Activated gamma-delta T cell treated with Interleukin-2 at 50 U/mL for 16 hours (primary cell): ENCODE measurements around the gene FER.
"Not testable (repeated sequence)": the region's sequence is repeated elsewhere in the genome, so short reads cannot be mapped to it uniquely, and the experiment has no call there.

Source experiments
- DNase-seq: peaks from one replicate; pipeline ENCODE4 v3.0.0-alpha.2; 2020

FER gene

GRCh38 chr5:109141222-109142200 lies 393.8 kb downstream of the FER start:
- no peak for DNase-seq

GRCh38 chr5:109143031-109143430 lies 395.3 kb downstream of the FER start:
- DNase-seq, result no peak

GRCh38 chr5:109145139-109145538 lies 397.4 kb downstream of the FER start:
- no peak for DNase-seq

- no peak for DNase-seq
Measured at GRCh38 chr5:109146591-109146990, 398.9 kb downstream of the FER start.

GRCh38 chr5:109152565-109152964 lies 404.9 kb downstream of the FER start:
- DNase-seq, result no peak

GRCh38 chr5:109155625-109156024 lies 407.9 kb downstream of the FER start:
- no peak for DNase-seq

- DNase-seq, result no peak
Measured at GRCh38 chr5:109156885-109157284, 409.2 kb downstream of the FER start.

- DNase-seq, result no peak
Measured at GRCh38 chr5:109160468-109160867, 412.8 kb downstream of the FER start.

GRCh38 chr5:109161914-109162683 lies 414.4 kb downstream of the FER start:
- no peak for DNase-seq

- no peak for DNase-seq
Measured at GRCh38 chr5:109163336-109163735, 415.6 kb downstream of the FER start.

- no peak for DNase-seq
Measured at GRCh38 chr5:109164001-109164400, 416.3 kb downstream of the FER start.

- no peak for DNase-seq
Measured at GRCh38 chr5:109167586-109167985, 419.9 kb downstream of the FER start.

GRCh38 chr5:109168151-109168550 lies 420.5 kb downstream of the FER start:
- DNase-seq, result no peak

- no peak for DNase-seq
Measured at GRCh38 chr5:109170629-109171350, 423.1 kb downstream of the FER start.

- not testable (repeated sequence) for DNase-seq
Measured at GRCh38 chr5:109171437-109172073, 423.9 kb downstream of the FER start.

- no peak for DNase-seq
Measured at GRCh38 chr5:109173036-109173794, 425.5 kb downstream of the FER start.

- DNase-seq, result no peak
Measured at GRCh38 chr5:109177227-109177626, 429.5 kb downstream of the FER start.

GRCh38 chr5:109177782-109178181 lies 430.1 kb downstream of the FER start:
- no peak for DNase-seq

GRCh38 chr5:109180668-109181067 lies 433.0 kb downstream of the FER start:
- DNase-seq, result no peak

- DNase-seq, result no peak
Measured at GRCh38 chr5:109186759-109187158, 439.1 kb downstream of the FER start.

GRCh38 chr5:109191153-109191558 lies 443.5 kb downstream of the FER start:
- DNase-seq, result no peak

- DNase-seq, result no peak
Measured at GRCh38 chr5:109192027-109192426, 444.3 kb downstream of the FER start.
